Measurements from ENCODE around the gene TSC22D1. TPM values are rescaled to one million over a fixed set of nuclear protein-coding genes. Genes with fewer than 3 reads are reported as not detected.

The TSC22D1 gene
- total RNA-seq, 1 donor from 2014 or later: 181 TPM

DNA sequence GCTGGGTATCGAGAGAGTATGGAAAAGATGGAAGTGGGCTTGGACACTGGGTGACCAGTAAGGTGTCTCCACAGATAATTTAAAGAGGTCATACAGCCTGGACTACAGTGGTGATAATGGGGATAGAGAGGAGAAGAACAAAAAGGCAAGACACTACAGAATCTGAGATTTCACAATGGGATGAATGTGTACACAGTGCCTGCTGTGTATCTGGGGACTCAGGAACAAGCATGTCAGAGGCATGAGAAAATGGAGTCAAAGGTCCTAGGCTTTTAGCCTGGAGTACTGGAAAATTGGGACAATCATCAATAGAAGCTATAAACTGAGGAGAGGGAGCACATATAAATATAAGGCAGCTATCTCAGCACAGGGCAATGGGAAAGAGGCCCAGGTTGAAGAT, 69.4 kb downstream of the TSC22D1 start:
- Histone ChIP-seq H3K27me3 (no peaks in the 10 kb centered on the region), H3K27ac (no peak overlapping the region), H2AFZ (replicated peaks) (no peak overlapping the region), H3K9ac (no peak overlapping the region), H3K4me3 (no peak overlapping the region), H3K36me3 (peaks cover 3% of the 10 kb centered on the region), H3F3A (ENCODE audit: low read depth) (peaks cover 5% of the 10 kb centered on the region), H3K4me2 (no peak overlapping the region), H3K79me2 (ENCODE audit: low read depth) (peaks cover 10% of the 10 kb centered on the region), H3K9me3 (ENCODE audit: low read depth) (no peaks in the 10 kb centered on the region), H4K20me1 (ENCODE audit: low read depth) (peaks cover 4% of the 10 kb centered on the region), H3K4me1 (peaks cover 8% of the 10 kb centered on the region)
- Mint-ChIP-seq H3K4me1 (peaks cover 4% of the 10 kb centered on the region), H3K27ac (no peak overlapping the region), H3K4me3 (no peak overlapping the region), H3K27me3 (ENCODE audit: insufficient read depth, low read depth) (no peaks in the 10 kb centered on the region), H3K36me3 (peaks cover 16% of the 10 kb centered on the region), H3K9me3 (no peaks in the 10 kb centered on the region)
- TF ChIP-seq, protein P1, sequence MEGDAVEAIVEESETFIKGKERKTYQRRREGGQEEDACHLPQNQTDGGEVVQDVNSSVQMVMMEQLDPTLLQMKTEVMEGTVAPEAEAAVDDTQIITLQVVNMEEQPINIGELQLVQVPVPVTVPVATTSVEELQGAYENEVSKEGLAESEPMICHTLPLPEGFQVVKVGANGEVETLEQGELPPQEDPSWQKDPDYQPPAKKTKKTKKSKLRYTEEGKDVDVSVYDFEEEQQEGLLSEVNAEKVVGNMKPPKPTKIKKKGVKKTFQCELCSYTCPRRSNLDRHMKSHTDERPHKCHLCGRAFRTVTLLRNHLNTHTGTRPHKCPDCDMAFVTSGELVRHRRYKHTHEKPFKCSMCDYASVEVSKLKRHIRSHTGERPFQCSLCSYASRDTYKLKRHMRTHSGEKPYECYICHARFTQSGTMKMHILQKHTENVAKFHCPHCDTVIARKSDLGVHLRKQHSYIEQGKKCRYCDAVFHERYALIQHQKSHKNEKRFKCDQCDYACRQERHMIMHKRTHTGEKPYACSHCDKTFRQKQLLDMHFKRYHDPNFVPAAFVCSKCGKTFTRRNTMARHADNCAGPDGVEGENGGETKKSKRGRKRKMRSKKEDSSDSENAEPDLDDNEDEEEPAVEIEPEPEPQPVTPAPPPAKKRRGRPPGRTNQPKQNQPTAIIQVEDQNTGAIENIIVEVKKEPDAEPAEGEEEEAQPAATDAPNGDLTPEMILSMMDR (IDR thresholded peaks at IDR 0.05): no peak
- TF ChIP-seq EZH2phosphoT487 (IDR thresholded peaks at IDR 0.05): no peak
- no peak for TF ChIP-seq EZH2 (IDR thresholded peaks at IDR 0.05)
- no peak for DNase-seq (ENCODE audit: low spot score)

DNA sequence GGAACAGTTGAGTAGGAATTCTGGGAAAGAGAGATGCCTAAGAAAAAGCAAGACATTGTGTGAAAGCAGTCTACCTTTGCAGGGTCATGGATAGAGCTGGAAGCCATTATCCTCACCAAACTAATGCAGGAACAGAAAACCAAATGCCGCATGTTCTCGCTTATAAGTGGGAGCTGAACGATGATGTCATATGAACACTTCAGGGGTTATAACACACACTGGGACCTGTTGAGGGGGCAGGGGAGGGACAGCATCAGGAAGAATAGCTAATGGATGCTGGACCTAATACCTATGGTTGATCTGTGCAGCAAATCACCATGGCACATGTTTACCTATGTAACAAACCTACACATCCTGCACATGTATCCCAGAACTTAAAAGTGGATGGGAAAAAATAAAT, 69.9 kb downstream of the TSC22D1 start:
- H3K36me3 Mint-ChIP-seq: peaks cover 11% of the 10 kb centered on the region
- Histone ChIP-seq H2AFZ (replicated peaks) (no peak overlapping the region), H3K27me3 (no peaks in the 10 kb centered on the region), H3K4me2 (no peak overlapping the region), H3K4me3 (no peak overlapping the region), H3K4me1 (peaks cover 8% of the 10 kb centered on the region), H3K9ac (no peak overlapping the region), H3F3A (ENCODE audit: low read depth) (peaks cover 5% of the 10 kb centered on the region), H3K36me3 (peaks cover 3% of the 10 kb centered on the region), H3K27ac (no peak overlapping the region), H3K79me2 (ENCODE audit: low read depth) (peaks cover 10% of the 10 kb centered on the region), H4K20me1 (ENCODE audit: low read depth) (peaks cover 4% of the 10 kb centered on the region), H3K9me3 (ENCODE audit: low read depth) (no peaks in the 10 kb centered on the region)
- no peaks in the 10 kb centered on the region for H3K9me3 Mint-ChIP-seq
- H3K27ac Mint-ChIP-seq: no peak overlapping the region
- H3K27me3 Mint-ChIP-seq (ENCODE audit: insufficient read depth, low read depth): no peaks in the 10 kb centered on the region
- TF ChIP-seq EZH2phosphoT487 (IDR thresholded peaks at IDR 0.05): no peak
- TF ChIP-seq, protein P1 (IDR thresholded peaks at IDR 0.05): no peak
- no peak for TF ChIP-seq EZH2 (IDR thresholded peaks at IDR 0.05)
- DNase-seq (ENCODE audit: low spot score): no peak
- peaks cover 4% of the 10 kb centered on the region for H3K4me1 Mint-ChIP-seq
- H3K4me3 Mint-ChIP-seq: no peak overlapping the region

DNA sequence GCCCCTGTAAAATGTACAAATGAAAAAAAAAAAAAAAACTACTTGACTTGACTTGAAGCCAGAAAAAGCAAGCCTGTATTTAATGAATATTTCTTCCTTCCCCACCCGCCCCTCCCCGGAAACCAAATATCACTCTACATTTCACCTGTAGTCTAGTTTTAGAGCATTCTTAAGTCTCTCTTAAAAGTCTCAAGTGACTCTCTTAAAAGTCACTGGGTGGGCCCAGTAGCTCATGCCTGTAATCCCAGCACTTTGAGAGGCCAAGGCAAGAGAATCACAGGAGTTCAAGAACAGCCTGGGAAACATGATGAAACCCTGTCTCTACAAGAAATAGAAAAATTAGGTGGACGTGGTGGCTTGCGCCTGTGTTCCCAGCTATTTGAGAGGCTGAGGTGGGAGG, 72.0 kb downstream of the TSC22D1 start:
- Histone ChIP-seq H3K27ac (no peak overlapping the region), H3K4me2 (no peak overlapping the region), H4K20me1 (ENCODE audit: low read depth) (peaks cover 4% of the 10 kb centered on the region), H3K27me3 (no peaks in the 10 kb centered on the region), H3K4me3 (no peak overlapping the region), H2AFZ (replicated peaks) (no peak overlapping the region), H3K4me1 (peaks cover 8% of the 10 kb centered on the region), H3K9ac (no peak overlapping the region), H3K9me3 (ENCODE audit: low read depth) (no peaks in the 10 kb centered on the region), H3K79me2 (ENCODE audit: low read depth) (peaks cover 13% of the 10 kb centered on the region), H3K36me3 (peaks cover 3% of the 10 kb centered on the region), H3F3A (ENCODE audit: low read depth) (peaks cover 3% of the 10 kb centered on the region)
- Mint-ChIP-seq H3K27ac (no peak overlapping the region), H3K27me3 (ENCODE audit: insufficient read depth, low read depth) (no peaks in the 10 kb centered on the region), H3K9me3 (no peaks in the 10 kb centered on the region), H3K4me1 (peaks cover 4% of the 10 kb centered on the region), H3K36me3 (peaks cover 10% of the 10 kb centered on the region), H3K4me3 (no peak overlapping the region)
- TF ChIP-seq, protein P1 (IDR thresholded peaks at IDR 0.05): no peak
- TF ChIP-seq EZH2 (IDR thresholded peaks at IDR 0.05): no peak
- no peak for DNase-seq (ENCODE audit: low spot score)

Data from neural progenitor cell (in vitro differentiated cells).